Osteocyte (in vitro differentiated cells): ENCODE measurements around the gene ARHGAP19. TPM values are rescaled to one million over a fixed set of nuclear protein-coding genes. Genes with fewer than 3 reads are reported as not detected.

ENCODE experiments used
- DNase-seq: peaks from one replicate; pipeline ENCODE4 v3.0.0; 2021; ENCODE audit warnings: mixed read lengths; ENCODE audit not compliant: unreplicated experiment; ENCODE audit errors: extremely low spot score
- H3K27ac Mint-ChIP-seq: one replicate; pipeline ENCODE4 v1.8.0; 2021; ENCODE audit warnings: mild to moderate bottlenecking, mixed read lengths; ENCODE audit not compliant: unreplicated experiment
- H3K27me3 Mint-ChIP-seq: one replicate; pipeline ENCODE4 v1.8.0; 2021; ENCODE audit warnings: mixed read lengths; ENCODE audit not compliant: unreplicated experiment
- H3K36me3 Mint-ChIP-seq: one replicate; pipeline ENCODE4 v1.8.0; 2021; ENCODE audit warnings: mixed read lengths; ENCODE audit not compliant: unreplicated experiment
- H3K4me1 Mint-ChIP-seq: one replicate; pipeline ENCODE4 v1.8.0; 2021; ENCODE audit warnings: mixed read lengths; ENCODE audit not compliant: unreplicated experiment
- H3K4me3 Mint-ChIP-seq: one replicate; pipeline ENCODE4 v1.8.0; 2021; ENCODE audit warnings: mild to moderate bottlenecking, moderate library complexity, mixed read lengths; ENCODE audit not compliant: unreplicated experiment
- H3K9me3 Mint-ChIP-seq: one replicate; pipeline ENCODE4 v1.8.0; 2021; ENCODE audit warnings: mixed read lengths; ENCODE audit not compliant: unreplicated experiment
- total RNA-seq: library from RNA; stranded (reverse); gene quantifications from 2 replicates; pipeline ENCODE4 v1.2.1, GENCODE V29; 2021
- TF ChIP-seq, protein P1 (sequence below): fragments of 200-600 bp; sonication (generic); IDR thresholded peaks from 2 replicates; pipeline ENCODE4 v1.5.0; 2021; ENCODE audit warnings: antibody characterized with exemption, mild to moderate bottlenecking, moderate library complexity

Gene ARHGAP19
- total RNA-seq, 1 donor from 2014 or later, result 5.5 TPM

DNA sequence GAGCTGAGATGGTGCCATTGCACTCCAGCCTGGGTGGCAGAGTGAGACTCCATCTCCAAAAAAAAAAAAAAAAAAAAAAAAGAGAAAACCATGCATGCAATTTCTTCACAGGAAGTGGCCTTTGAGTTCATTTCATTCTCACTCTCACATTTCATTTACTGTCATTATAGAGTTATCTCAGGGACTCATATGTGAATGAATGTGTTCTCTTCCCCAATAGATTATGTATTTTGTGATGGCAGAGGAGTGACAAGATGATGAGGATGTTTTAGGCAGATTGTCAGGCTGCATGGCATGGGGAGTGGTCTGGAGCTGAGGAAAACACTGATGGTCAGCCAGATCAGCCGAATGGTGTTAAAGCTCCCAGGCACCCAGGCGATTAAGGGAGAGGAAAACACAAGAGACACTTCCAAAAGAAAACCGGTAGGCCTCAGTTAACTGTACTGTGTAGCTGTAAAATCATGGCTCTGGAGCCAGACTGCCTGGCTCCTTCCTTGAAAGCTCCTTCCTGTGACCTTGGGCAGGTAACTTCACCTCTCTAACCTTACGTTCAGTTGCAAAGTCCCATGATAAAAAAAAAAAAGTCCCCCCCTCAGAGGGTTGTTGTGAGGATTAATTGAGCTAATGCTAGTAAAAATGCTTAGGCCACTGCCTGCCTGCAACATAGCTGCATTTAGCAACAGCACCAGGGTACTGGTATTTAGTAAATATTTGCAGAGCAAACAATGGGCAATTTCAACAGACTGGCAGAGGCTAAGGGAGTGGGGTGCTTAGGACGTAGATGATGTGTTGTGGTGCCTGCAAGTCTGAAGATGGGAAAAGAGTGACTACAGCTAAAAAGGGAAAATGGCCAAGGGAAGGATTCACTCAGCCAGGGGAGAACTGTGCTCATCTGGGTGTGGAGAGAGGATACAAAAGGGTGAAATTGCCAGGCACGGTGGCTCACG lies 35.2 kb upstream of the ARHGAP19 start:
- Mint-ChIP-seq H3K4me3 (no peak overlapping the region), H3K4me1 (peaks cover 21% of the 10 kb centered on the region), H3K9me3 (no peaks in the 10 kb centered on the region), H3K27me3 (no peaks in the 10 kb centered on the region), H3K36me3 (peaks cover 15% of the 10 kb centered on the region), H3K27ac (no peak overlapping the region)
- TF ChIP-seq, protein P1, sequence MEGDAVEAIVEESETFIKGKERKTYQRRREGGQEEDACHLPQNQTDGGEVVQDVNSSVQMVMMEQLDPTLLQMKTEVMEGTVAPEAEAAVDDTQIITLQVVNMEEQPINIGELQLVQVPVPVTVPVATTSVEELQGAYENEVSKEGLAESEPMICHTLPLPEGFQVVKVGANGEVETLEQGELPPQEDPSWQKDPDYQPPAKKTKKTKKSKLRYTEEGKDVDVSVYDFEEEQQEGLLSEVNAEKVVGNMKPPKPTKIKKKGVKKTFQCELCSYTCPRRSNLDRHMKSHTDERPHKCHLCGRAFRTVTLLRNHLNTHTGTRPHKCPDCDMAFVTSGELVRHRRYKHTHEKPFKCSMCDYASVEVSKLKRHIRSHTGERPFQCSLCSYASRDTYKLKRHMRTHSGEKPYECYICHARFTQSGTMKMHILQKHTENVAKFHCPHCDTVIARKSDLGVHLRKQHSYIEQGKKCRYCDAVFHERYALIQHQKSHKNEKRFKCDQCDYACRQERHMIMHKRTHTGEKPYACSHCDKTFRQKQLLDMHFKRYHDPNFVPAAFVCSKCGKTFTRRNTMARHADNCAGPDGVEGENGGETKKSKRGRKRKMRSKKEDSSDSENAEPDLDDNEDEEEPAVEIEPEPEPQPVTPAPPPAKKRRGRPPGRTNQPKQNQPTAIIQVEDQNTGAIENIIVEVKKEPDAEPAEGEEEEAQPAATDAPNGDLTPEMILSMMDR, result no peak
- no peak for DNase-seq

DNA sequence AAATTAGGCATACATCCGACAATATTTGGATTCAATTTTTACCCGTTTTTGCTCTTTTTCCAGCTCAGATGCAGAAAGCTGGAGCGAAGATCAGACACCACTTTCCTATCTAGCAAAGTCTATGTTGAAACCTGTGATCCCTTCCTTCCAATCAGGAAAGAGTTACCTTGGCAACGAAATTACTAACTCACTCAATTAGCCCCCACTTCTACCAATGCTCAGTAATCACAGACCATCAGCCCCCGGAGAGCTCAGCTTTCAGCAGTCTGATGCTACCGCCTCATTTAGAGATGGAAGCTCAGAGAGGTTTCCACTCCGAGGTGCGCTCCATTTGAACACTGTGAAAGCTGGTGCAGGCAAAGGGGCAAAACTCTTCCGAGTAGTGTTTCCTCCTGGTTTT lies 33.3 kb upstream of the ARHGAP19 start:
- Mint-ChIP-seq H3K27me3 (no peaks in the 10 kb centered on the region), H3K27ac (no peak overlapping the region), H3K4me1 (peaks cover 14% of the 10 kb centered on the region), H3K4me3 (no peak overlapping the region), H3K9me3 (no peaks in the 10 kb centered on the region), H3K36me3 (peaks cover 14% of the 10 kb centered on the region)
- no peak for DNase-seq
- TF ChIP-seq, protein P1, result no peak

DNA sequence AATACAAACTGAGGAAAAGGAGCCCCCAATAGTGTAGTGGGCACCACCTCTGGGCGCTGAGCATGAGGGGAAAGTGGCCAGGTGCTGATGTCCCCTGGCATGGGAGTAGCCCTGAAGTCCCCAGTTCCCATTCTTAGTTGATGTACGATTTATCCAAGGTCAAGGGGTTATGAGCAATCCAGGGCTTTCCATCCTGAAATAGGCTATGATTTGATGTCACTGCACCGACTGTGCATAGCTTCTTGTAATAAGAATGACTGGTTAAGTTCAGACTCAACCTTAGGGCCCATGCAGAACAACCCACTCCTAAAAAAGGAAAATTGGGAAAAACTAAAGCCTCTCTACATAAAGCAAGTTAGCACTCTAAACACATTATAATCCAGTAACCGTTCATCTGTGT lies 31.1 kb upstream of the ARHGAP19 start:
- Mint-ChIP-seq H3K4me3 (no peak overlapping the region), H3K27ac (no peak overlapping the region), H3K27me3 (peaks cover 7% of the 10 kb centered on the region), H3K9me3 (no peaks in the 10 kb centered on the region), H3K36me3 (peaks cover 4% of the 10 kb centered on the region), H3K4me1 (peaks cover 20% of the 10 kb centered on the region)
- no peak for DNase-seq
- TF ChIP-seq, protein P1, result no peak

DNA sequence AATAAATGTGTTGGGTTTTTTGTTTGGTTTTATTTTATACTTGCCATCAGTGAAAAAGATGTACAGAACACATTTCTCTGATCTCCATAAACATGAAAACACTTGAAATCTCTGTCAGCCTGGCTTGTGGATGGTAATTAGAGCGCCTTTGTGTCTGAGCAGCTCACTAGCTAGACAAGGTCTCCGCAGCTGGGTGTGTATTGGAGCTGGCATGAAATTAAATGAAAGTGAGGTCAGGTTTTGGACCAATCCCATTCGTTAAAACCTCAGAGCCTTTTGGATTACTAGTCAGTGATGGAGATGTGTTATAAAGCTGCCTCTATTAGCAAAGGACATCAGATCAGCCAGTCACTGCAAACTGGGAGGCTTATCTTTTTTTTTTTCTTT lies 29.4 kb upstream of the ARHGAP19 start:
- Mint-ChIP-seq H3K27me3 (peaks cover 7% of the 10 kb centered on the region), H3K27ac (no peak overlapping the region), H3K4me1 (peaks cover 21% of the 10 kb centered on the region), H3K9me3 (no peaks in the 10 kb centered on the region), H3K36me3 (peaks cover 1% of the 10 kb centered on the region), H3K4me3 (no peak overlapping the region)
- no peak for DNase-seq
- TF ChIP-seq, protein P1, result no peak

DNA sequence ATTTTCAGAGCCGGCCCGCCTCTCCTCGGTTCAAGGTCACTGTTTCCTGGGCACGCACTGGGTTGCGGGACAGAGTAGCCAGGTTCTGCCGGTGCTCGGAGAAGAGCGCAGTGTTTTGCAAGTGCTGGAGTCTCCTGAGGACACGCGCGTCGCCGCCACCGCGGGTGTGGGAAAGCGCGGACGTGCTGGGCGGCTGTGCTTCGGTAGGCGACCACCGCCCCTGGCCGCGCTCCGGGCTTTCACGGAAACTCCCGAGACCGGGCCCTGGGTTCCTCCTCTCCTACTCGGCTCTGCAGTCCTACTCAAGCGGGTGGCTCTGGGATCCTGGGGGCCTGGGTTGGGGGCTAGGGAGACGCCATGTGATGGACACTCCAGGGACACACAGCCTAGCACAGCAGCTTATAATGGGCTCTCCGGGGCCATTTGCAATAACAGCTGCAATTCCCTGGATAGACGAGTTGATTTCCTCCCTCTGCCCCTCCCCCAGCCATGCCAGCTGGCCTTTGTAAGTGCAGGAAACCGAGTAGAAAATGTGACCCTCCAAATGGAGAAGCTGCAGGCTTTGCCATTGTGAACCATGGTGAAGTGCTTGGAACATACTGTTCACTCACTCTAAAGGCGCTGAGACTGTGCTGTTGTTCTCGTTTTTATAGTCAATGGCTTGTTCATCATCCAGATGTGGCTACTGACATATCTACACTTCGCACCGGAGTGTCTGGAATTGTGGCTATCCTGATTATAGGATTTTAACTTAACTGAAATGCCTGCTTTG lies 28.8 kb upstream of the ARHGAP19 start:
- H3K27ac Mint-ChIP-seq, result no peak overlapping the region
- no peak for DNase-seq
- peaks cover 1% of the 10 kb centered on the region for H3K36me3 Mint-ChIP-seq
- H3K4me3 Mint-ChIP-seq, result peak overlapping the region; percentile 67
- peaks cover 7% of the 10 kb centered on the region for H3K27me3 Mint-ChIP-seq
- H3K9me3 Mint-ChIP-seq, result no peaks in the 10 kb centered on the region
- TF ChIP-seq, protein P1, result no peak
- peaks cover 21% of the 10 kb centered on the region for H3K4me1 Mint-ChIP-seq
